Choroid plexus epithelial cell (primary cell): ENCODE data around the gene ZCCHC18.

Source experiments
- DNase-seq: peaks from one replicate; pipeline ENCODE4 v3.0.0-alpha.2; 2010; ENCODE audit warnings: low read depth
- H3K4me3 ChIP-seq: 2 replicates; pipeline ENCODE4 v1.5.1; 2011; ENCODE audit warnings: low read depth, mild to moderate bottlenecking, control low read depth, low read length, moderate library complexity
- CTCF ChIP-seq: conservative IDR thresholded peaks from 2 replicates; pipeline ENCODE4 v1.5.1; 2011; ENCODE audit warnings: low read depth, mild to moderate bottlenecking, control low read depth, inconsistent platforms, low read length, moderate library complexity

The ZCCHC18 gene

GRCh38 chrX:104136241-104137019 is 24.1 kb downstream of the ZCCHC18 start:
- TF ChIP-seq CTCF, result peak; percentile 75
- H3K4me3 ChIP-seq, result peak overlapping the region; percentile 58
- peak; percentile 95 for DNase-seq

- DNase-seq, result peak; percentile 40
- no peak for TF ChIP-seq CTCF
These were observed 25.2 kb downstream of the ZCCHC18 start for GRCh38 chrX:104137496-104137895.

GRCh38 chrX:104141087-104141760 is 28.9 kb downstream of the ZCCHC18 start:
- no peak for TF ChIP-seq CTCF
- H3K4me3 ChIP-seq, result no peak overlapping the region
- DNase-seq, result no peak

More at GRCh38 chrX:104137496-104137895, 25.2 kb downstream of the ZCCHC18 start:
- no peak overlapping the region for H3K4me3 ChIP-seq

GRCh38 chrX:104151037-104151436 is 38.7 kb downstream of the ZCCHC18 start:
- H3K4me3 ChIP-seq, result no peak overlapping the region
- no peak for TF ChIP-seq CTCF
- no peak for DNase-seq

GRCh38 chrX:104156630-104157529 is 44.6 kb downstream of the ZCCHC18 start, which contains the start of gene SLC25A53:
TSS of gene SLC25A53 (minus strand) at chrX:104157009. CDS start at chrX:104105257, 51,752 bp downstream.
- peak within 1 kb of the TSS; percentile 81 for H3K4me3 ChIP-seq
- peak; percentile 82 for DNase-seq
- no peak for TF ChIP-seq CTCF
